IMR-90 (cell line): Measurements from ENCODE around the gene SV2B. TPM values are rescaled to one million over a fixed set of nuclear protein-coding genes. Genes with fewer than 3 reads are reported as not detected.

ENCODE experiments used
- ATAC-seq: fragments of 200-7000 bp; cut with Tn5 transposase; 2 replicates; pipeline ENCODE4 v1.9.1; 2020; ENCODE audit warnings: low read depth, mild to moderate bottlenecking, moderate library complexity
- BruUV-seq: library from RNA; stranded (reverse); fragments of 400-500 nt; replicated peaks from 2 replicates; lab custom pipeline; 2021; lab: Mats Ljungman, UMichigan
- CTCF ChIA-PET: fragments of 300-600 bp; formaldehyde crosslinking; extraction: SDS; loops from one replicate; lab custom pipeline; 2021; ENCODE audit warnings: antibody characterized with exemption; lab: Yijun Ruan, JAX
- POLR2A ChIA-PET: fragments of 300-600 bp; sonication (Branson Sonifier 250); formaldehyde crosslinking; loops from one replicate; lab custom pipeline; 2022; ENCODE audit warnings: antibody characterized with exemption; ENCODE audit not compliant: unreplicated experiment; lab: Charles Lee
- DNase-seq: peaks from one replicate; pipeline ENCODE4 v3.0.0; 2013
- H2AFZ ChIP-seq: replicated peaks from 2 replicates; pipeline ENCODE3; 2013; ENCODE audit warnings: low read length, mild to moderate bottlenecking; ENCODE audit not compliant: poor library complexity
- H2AK5ac ChIP-seq: 2 replicates; pipeline ENCODE4 v1.6.1; 2013; ENCODE audit warnings: low read depth, low read length, inconsistent platforms
- H2AK9ac ChIP-seq: replicated peaks from 2 replicates; pipeline ENCODE3; 2013; ENCODE audit warnings: mild to moderate bottlenecking, low read depth, low read length, moderate library complexity; ENCODE audit not compliant: poor library complexity
- H2BK120ac ChIP-seq: 2 replicates; pipeline ENCODE4 v1.6.1; 2013; ENCODE audit warnings: low read depth, low read length, inconsistent platforms
- H2BK15ac ChIP-seq: 3 replicates; pipeline ENCODE4 v1.6.1; 2013; ENCODE audit warnings: low read depth, low read length, inconsistent platforms
- H2BK20ac ChIP-seq: 2 replicates; pipeline ENCODE4 v1.6.1; 2013; ENCODE audit warnings: low read depth, mild to moderate bottlenecking, inconsistent platforms, low read length, moderate library complexity
- H2BK5ac ChIP-seq: 2 replicates; pipeline ENCODE4 v1.6.1; 2013; ENCODE audit warnings: mild to moderate bottlenecking, low read depth, low read length, inconsistent platforms; ENCODE audit not compliant: poor library complexity, severe bottlenecking
- H3K14ac ChIP-seq: replicated peaks from 2 replicates; pipeline ENCODE4 v1.6.1; 2013; ENCODE audit warnings: low read depth, low read length, inconsistent platforms
- H3K18ac ChIP-seq: 2 replicates; pipeline ENCODE4 v1.6.1; 2013; ENCODE audit warnings: low read depth, low read length, control low read depth
- H3K23ac ChIP-seq: 2 replicates; pipeline ENCODE4 v1.6.1; 2013; ENCODE audit warnings: low read depth, low read length, inconsistent platforms
- H3K27ac ChIP-seq: 2 replicates; pipeline ENCODE4 v1.5.1; 2013; ENCODE audit warnings: mild to moderate bottlenecking, control low read depth, low read length; ENCODE audit not compliant: insufficient read depth
- H3K27me3 ChIP-seq: 2 replicates; pipeline ENCODE4 v1.6.1; 2013; ENCODE audit warnings: low read length; ENCODE audit not compliant: control insufficient read depth, insufficient read depth
- H3K36me3 ChIP-seq: 2 replicates; pipeline ENCODE4 v1.6.1; 2013; ENCODE audit warnings: low read length, mixed read lengths; ENCODE audit not compliant: control insufficient read depth, insufficient read depth
- H3K4ac ChIP-seq: 2 replicates; pipeline ENCODE4 v1.6.1; 2013; ENCODE audit warnings: low read depth, low read length, inconsistent platforms
- H3K4me1 ChIP-seq: 2 replicates; pipeline ENCODE4 v1.6.1; 2013; ENCODE audit warnings: low read length, mixed read lengths; ENCODE audit not compliant: control insufficient read depth, insufficient read depth
- H3K4me2 ChIP-seq: 2 replicates; pipeline ENCODE4 v1.6.1; 2013; ENCODE audit warnings: low read depth, mild to moderate bottlenecking, control low read depth, low read length, moderate library complexity
- H3K4me3 ChIP-seq: 2 replicates; pipeline ENCODE4 v1.5.1; 2013; ENCODE audit warnings: low read depth, mild to moderate bottlenecking, control low read depth, low read length, moderate library complexity; ENCODE audit not compliant: insufficient read depth
- H3K56ac ChIP-seq: 2 replicates; pipeline ENCODE4 v1.6.1; 2013; ENCODE audit warnings: low read length, inconsistent platforms; ENCODE audit not compliant: insufficient read depth; ENCODE audit errors: extremely low read depth
- H3K79me1 ChIP-seq, 2 experiments: 2 replicates each; pipeline ENCODE4 v1.6.1; 2013; ENCODE audit warnings: low read length in 2 of 2, inconsistent platforms in 1 of 2, low read depth in 1 of 2
- H3K9ac ChIP-seq: 2 replicates; pipeline ENCODE4 v1.6.1; 2013; ENCODE audit warnings: low read depth, low read length, control low read depth
- H3K9me1 ChIP-seq: 2 replicates; pipeline ENCODE4 v1.6.1; 2013; ENCODE audit warnings: low read length, inconsistent platforms; ENCODE audit not compliant: insufficient read depth
- H3K9me3 ChIP-seq: 2 replicates; pipeline ENCODE4 v1.6.1; 2013; ENCODE audit warnings: low read length; ENCODE audit not compliant: control insufficient read depth, insufficient read depth
- H4K20me1 ChIP-seq: 2 replicates; pipeline ENCODE4 v1.6.1; 2013; ENCODE audit warnings: low read length, inconsistent platforms; ENCODE audit not compliant: insufficient read depth
- H4K5ac ChIP-seq: 2 replicates; pipeline ENCODE4 v1.6.1; 2013; ENCODE audit warnings: mild to moderate bottlenecking, low read depth, low read length, control low read depth
- H4K8ac ChIP-seq, 2 experiments: 2 replicates each; pipeline ENCODE4 v1.6.1; 2013; ENCODE audit warnings: low read depth in 2 of 2, low read length in 2 of 2, control low read depth in 1 of 2, inconsistent platforms in 1 of 2
- H4K91ac ChIP-seq: 2 replicates; pipeline ENCODE4 v1.6.1; 2013; ENCODE audit warnings: low read depth, low read length, inconsistent platforms; ENCODE audit not compliant: insufficient read depth
- CEBPB ChIP-seq: IDR thresholded peaks from 2 replicates; pipeline ENCODE4 v1.6.1; 2012; ENCODE audit warnings: low read depth, low read length, improper control_type of control experiment
- CHD1 ChIP-seq: IDR thresholded peaks from 2 replicates; pipeline ENCODE4 v1.6.1; 2012; ENCODE audit warnings: low read depth, low read length, improper control_type of control experiment
- CTCF ChIP-seq: conservative IDR thresholded peaks from 2 replicates; pipeline ENCODE4 v1.5.1; 2012; ENCODE audit warnings: mild to moderate bottlenecking, low read depth, low read length, improper control_type of control experiment
- MAZ ChIP-seq: IDR thresholded peaks from 2 replicates; pipeline ENCODE4 v1.6.1; 2012; ENCODE audit warnings: low read depth, mild to moderate bottlenecking, low read length, improper control_type of control experiment, moderate library complexity, borderline replicate concordance
- NFE2L2 ChIP-seq: fragments of 150-350 bp; IDR thresholded peaks from 2 replicates; pipeline ENCODE4 v1.6.1; 2016; ENCODE audit warnings: low read depth, mild to moderate bottlenecking, low read length
- RAD21 ChIP-seq: IDR thresholded peaks from 2 replicates; pipeline ENCODE4 v1.6.1; 2012; ENCODE audit warnings: low read length, improper control_type of control experiment
- SMC3 ChIP-seq: fragments of 150-350 bp; IDR thresholded peaks from 2 replicates; pipeline ENCODE4 v1.6.1; 2016; ENCODE audit warnings: low read depth, mild to moderate bottlenecking, antibody characterized with exemption, low read length, moderate library complexity
- WGBS, 2 experiments: methylation state at CpG; one replicate each; pipeline versions ENCODE4 v1.1.5 to v1.1.7; 2013; ENCODE audit warnings: missing lambda C conversion rate in 2 of 2; ENCODE audit not compliant: insufficient read length in 1 of 2; ENCODE audit errors: extremely low coverage in 2 of 2; 5-methylcytosine and 5-hydroxymethylcytosine counted together
- dilution Hi-C: fragments of 300-500 bp; cut with HindIII; formaldehyde crosslinking; loops from one replicate; pipeline ENCODE4 v1.14.3; 2018; ENCODE audit warnings: low sequenced_read_pairs; ENCODE audit not compliant: unreplicated experiment
- in situ Hi-C: fragments of 300-500 bp; cut with MboI; formaldehyde crosslinking; loops from 3 replicates; pipeline ENCODE4 v1.14.3; 2019; ENCODE audit warnings: low sequenced_read_pairs, inconsistent platforms, mixed read lengths
- intact Hi-C: fragments of 100-400 bp; cut with micrococcal nuclease; formaldehyde crosslinking; loops from 2 replicates; pipeline ENCODE4 v1.10.0; 2022
- polyA plus RNA-seq, 3 experiments: library from polyadenylated mRNA; depleted of rRNA; stranded (reverse); fragments of >200 nt; gene quantifications; 2 replicates each; pipeline ENCODE4 v1.2.3, GENCODE V29; 2012; ENCODE audit warnings: low replicate concordance in 1 of 3
- total RNA-seq: library from RNA; depleted of rRNA; stranded (reverse); fragments of >200 nt; gene quantifications from 2 replicates; pipeline ENCODE4 v1.2.3, GENCODE V29; 2012
- TF ChIP-seq, protein P1 (sequence below): fragments of 150-350 bp; IDR thresholded peaks from 2 replicates; pipeline ENCODE4 v1.6.1; 2017; ENCODE audit warnings: mild to moderate bottlenecking, antibody characterized with exemption, low read length, low read depth
- TF ChIP-seq, protein P2 (sequence below): fragments of 150-350 bp; IDR thresholded peaks from 2 replicates; pipeline ENCODE4 v1.6.1; 2016; ENCODE audit warnings: low read depth, mild to moderate bottlenecking, low read length, moderate library complexity, borderline replicate concordance

The SV2B gene
- total and polyA plus RNA-seq, 2 of the 4 experiments (the other 2 are of a cell fraction), result not detected

DNA sequence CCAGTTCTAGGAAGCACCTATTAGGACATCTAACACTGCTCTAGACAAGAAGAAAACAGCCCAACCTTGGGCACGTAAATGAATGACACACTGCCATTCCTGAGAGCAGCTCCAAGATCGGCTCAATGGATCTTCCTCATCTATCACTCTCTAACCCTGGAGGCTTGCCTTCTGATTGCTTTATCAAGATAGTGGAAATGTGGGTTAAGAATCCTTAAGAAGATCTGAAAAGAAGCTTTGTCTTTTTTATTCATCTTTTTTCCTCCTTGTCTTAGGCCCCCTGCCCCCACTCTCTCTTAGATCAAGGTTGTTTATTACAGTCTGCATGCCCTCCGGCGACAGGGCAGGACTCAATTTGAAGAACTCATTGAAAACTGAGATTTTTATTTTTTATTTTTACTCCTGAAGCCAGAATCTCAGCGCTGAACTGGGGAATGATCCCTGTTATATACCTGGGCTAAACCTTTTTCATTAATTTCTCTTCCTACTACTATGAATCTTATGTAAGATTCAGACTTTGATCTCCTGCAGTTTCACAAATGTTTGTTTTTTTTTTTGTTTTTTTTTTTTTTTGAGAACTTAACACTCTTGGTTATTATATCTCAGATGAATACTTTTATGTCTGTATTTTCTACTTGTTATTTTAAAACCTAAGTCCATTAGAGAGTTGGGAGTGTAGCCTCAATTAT is 219.5 kb downstream of the SV2B start:
- ATAC-seq (no peak), DNase-seq (no peak)
- H3K56ac ChIP-seq, result no peak overlapping the region
- in situ Hi-C loops (loop anchor here (25.0 kb wide), 1 partner anchor 518 kb away; no protein-coding TSS in a partner anchor), dilution Hi-C loops (no loop called here), intact Hi-C loops (no loop called here)
- H2BK5ac ChIP-seq, result no peak overlapping the region
- WGBS, 2 experiments, result no CpG with 5 or more reads among the region's 5 CpGs
- no peak overlapping the region for H2AFZ ChIP-seq
- H3K4me1 ChIP-seq, result no peaks in the 10 kb centered on the region
- ChIA-PET POLR2A (no interaction called here), CTCF (no interaction called here)
- H4K91ac ChIP-seq, result no peak overlapping the region
- no peak overlapping the region for H2BK15ac ChIP-seq
- no peak overlapping the region for H2AK5ac ChIP-seq
- H2BK20ac ChIP-seq, result no peak overlapping the region
- no peak overlapping the region for H4K8ac ChIP-seq
- H2BK120ac ChIP-seq, result no peak overlapping the region
- no peak overlapping the region for H3K27ac ChIP-seq
- no peak overlapping the region for H2AK9ac ChIP-seq
- TF ChIP-seq RAD21, result no peak
- TF ChIP-seq NFE2L2, result no peak
- TF ChIP-seq CTCF, result no peak
- no peak for TF ChIP-seq CEBPB
- no peak for TF ChIP-seq SMC3
- TF ChIP-seq, protein P1, sequence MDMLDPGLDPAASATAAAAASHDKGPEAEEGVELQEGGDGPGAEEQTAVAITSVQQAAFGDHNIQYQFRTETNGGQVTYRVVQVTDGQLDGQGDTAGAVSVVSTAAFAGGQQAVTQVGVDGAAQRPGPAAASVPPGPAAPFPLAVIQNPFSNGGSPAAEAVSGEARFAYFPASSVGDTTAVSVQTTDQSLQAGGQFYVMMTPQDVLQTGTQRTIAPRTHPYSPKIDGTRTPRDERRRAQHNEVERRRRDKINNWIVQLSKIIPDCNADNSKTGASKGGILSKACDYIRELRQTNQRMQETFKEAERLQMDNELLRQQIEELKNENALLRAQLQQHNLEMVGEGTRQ, result no peak
- TF ChIP-seq, protein P2, sequence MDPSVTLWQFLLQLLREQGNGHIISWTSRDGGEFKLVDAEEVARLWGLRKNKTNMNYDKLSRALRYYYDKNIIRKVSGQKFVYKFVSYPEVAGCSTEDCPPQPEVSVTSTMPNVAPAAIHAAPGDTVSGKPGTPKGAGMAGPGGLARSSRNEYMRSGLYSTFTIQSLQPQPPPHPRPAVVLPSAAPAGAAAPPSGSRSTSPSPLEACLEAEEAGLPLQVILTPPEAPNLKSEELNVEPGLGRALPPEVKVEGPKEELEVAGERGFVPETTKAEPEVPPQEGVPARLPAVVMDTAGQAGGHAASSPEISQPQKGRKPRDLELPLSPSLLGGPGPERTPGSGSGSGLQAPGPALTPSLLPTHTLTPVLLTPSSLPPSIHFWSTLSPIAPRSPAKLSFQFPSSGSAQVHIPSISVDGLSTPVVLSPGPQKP, result no peak
- TF ChIP-seq MAZ, result no peak
- no peak for TF ChIP-seq CHD1
- no peaks in the 10 kb centered on the region for H3K9me3 ChIP-seq
- no peak overlapping the region for H3K9ac ChIP-seq
- H4K20me1 ChIP-seq, result no peaks in the 10 kb centered on the region
- H3K18ac ChIP-seq, result no peak overlapping the region
- no TSS peak for BruUV-seq
- no peak overlapping the region for H4K5ac ChIP-seq
- H3K14ac ChIP-seq, result no peak overlapping the region
- no peak overlapping the region for H3K23ac ChIP-seq
- H3K4me3 ChIP-seq, result no peak overlapping the region
- no peaks in the 10 kb centered on the region for H3K79me1 ChIP-seq
- H3K27me3 ChIP-seq, result no peaks in the 10 kb centered on the region
- no peaks in the 10 kb centered on the region for H3K36me3 ChIP-seq
- H3K4me2 ChIP-seq, result no peak overlapping the region
- H3K9me1 ChIP-seq, result no peaks in the 10 kb centered on the region
- H3K4ac ChIP-seq, result no peak overlapping the region
